GM21619 (cell line): ENCODE data around the gene EPAS1.

Source experiments
- ATAC-seq: cut with Tn5 transposase; IDR thresholded peaks from one replicate; pipeline ENCODE4 v1.9.1; 2021; ENCODE audit not compliant: unreplicated experiment

The EPAS1 gene

GRCh38 chr2:46404181-46404759, 107.1 kb downstream of the EPAS1 start:
- ATAC-seq = no peak

DNA sequence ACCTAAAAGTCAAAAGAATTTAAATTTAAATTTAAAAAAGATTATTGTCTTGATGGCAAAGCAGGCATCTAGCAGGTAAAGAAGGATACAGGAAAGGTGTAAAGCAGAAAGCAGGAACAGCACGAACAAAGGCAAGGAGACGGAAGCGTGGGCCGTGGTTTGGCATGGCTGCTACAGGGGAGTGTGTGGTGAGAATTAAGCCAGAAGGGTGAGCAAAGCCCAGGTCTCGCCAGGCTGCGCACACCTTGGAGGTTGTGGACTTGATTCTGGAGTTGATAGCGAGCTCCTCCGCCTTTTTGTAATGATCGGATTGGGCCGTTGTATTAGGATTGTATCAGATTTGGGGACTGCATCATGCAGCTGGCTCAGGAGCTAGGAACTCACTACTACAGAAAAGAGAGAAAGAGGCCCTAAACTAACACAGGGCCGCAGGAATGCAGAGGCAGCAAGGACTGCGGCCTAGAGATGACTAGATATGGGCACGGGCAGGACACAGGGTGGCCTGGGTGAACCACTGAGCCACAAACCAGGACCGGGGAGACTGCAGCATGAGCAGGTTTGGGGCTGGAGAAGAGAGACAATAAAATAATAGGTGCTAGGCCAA, 110.7 kb downstream of the EPAS1 start:
- ATAC-seq = no peak

DNA sequence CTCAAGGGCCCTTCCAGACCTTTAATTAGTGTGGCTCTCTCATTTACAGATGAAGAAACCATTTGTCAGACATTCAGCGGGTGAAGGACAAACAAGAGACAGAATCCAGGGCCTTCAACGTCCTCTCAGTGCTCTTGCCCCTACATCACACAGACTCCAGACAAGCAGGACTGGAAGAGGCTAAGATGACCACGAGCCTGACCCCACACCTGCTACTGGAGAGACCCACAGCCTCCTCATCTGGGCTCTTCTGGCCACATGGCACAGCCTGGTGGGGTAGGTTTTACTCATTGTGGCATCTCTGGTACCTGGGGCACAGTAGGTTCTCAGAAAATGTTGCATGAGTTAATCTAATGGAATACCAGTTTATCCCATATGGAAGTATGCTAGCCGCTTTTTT, 112.5 kb downstream of the EPAS1 start:
- ATAC-seq = no peak

DNA sequence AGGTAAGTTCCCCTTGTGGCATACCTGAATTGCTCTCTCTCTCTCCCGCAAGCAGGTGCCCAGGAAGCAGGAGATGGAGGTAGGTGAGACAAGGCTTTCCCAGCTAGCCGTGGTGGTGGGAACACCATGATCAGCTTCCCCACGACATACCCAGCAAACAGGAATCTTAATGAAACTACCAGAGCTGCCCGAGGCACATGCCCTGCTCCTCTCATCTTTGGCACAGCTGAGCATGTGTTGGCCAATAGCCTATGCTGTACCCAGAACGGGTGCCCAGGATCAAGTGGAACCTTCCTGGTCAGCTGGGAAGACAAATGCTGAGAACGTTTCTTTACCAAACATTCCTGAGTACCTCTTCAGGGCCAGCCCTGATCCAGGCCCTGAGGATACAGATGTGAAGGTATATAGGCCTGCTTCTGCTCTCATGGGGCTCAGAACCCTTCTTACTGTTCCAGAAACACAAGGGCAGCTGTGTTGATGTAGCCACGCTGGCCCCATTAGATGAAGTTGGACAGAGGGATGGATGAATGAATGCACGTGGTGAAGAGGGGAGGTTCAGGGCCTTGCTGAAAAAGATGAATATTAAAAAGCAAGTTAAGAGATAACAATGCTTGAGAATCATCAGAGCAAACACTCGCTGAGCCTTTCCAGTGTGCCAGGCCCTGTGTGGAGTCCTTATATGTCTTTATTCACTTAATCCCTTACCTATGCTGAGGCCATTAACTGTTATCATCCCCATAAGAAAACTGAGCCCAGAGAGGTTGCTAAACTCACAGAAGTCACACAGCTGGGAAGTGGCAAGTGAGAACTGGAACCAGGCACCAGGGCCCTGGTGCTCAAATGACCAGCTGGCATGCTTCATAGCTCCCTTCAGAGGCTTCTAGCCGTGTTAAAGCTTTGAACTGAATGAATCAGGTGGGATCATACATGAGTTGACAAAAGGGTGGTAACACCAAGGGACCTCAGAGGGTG, 113.4 kb downstream of the EPAS1 start:
- no peak for ATAC-seq

DNA sequence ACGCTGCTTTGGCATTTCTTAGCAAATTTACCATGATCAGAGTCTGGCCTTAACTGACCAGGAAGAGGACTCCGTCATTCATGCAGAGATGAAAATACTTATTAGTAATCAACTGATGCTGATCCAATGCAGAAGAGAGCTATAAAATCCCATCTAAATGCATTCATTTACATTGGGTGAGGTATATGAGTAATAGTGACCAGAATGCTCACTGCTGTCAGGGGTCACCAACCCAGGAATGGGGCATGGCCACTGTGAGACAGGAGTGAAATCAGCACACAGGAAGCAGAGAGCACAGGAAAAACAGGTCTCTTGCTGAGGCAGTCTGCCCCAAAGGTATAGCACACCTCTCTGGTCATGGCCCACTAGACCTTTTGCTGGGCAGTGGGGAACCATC, 114.0 kb downstream of the EPAS1 start:
- ATAC-seq = no peak

DNA sequence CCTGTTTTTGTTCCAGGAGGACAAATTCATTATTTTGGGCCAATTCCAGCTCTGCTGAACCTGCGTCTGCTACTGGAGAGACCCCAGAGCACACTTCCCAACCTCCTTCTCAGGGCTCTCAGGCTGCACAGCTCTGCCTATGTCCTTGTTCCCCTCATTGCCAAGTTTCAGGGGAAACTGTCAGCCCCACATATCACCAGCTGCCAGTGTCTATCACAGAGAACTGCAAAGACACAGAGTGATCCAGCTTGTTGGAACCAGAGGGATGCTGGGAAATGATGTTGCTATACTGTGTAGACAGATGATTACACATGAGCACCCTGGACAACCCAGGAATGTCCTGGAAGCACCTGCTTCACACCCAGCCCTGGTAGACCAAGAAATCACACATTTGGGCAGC, 114.8 kb downstream of the EPAS1 start:
- no peak for ATAC-seq

DNA sequence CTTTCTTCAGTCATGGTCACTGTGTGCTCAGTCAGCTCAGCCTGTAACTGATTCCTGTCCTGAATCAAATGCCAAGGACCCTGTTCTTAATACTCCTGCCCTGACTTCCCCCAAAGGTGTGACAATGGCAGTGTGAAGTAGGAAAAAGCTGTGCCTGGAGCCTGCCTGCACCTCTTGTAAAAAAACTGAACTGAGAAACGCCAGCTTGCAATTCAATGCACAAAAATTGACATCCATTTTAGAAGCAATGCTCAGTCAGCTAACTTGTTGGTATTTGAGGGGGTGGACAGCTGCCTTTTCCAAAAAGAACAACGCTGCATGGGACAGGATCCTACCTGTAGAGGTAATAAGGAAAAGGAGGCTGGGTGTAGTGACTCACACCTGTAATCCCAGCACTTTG, 115.9 kb downstream of the EPAS1 start:
- no peak for ATAC-seq

DNA sequence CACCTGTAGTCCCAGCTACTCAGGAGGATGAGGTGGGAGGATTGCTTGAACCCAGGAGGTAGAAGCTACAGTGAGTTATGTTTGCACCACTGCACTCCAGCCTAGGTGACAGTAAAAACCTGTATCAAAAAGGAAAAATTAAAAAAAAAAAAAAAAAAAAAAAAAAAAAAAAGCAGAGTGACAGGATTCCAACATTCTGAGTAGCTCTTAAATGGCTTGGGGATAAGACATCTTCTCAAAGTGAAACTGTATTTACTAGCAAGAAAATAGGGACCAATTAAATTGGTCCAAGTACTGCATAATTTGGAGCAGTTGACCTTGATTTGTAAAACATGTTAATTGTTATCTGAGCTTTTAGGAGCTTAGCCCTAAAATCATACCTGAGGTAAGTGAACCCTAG, 116.4 kb downstream of the EPAS1 start:
- no peak for ATAC-seq

DNA sequence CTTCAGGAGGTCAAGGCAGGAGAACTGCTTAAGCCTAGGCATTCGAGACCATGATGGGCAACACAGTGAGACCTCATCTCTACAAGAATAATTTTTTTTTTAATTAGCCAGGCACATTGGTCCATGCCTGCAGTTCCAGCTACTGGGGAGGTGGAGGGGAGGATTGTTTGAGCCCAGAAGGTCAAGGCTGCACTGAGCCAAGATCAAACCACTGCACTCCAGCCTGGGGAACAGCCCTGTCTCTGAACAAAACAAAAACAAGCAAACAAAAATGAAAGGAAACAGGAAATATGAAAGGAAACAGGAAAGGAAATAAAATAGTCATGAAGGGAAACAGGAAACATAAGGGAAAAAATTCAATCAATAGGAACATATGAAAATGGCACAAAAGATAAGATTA, 117.5 kb downstream of the EPAS1 start:
- ATAC-seq = no peak

- no peak for ATAC-seq
Measured at GRCh38 chr2:46416280-46416679, 119.1 kb downstream of the EPAS1 start.

GRCh38 chr2:46416739-46417403, 119.7 kb downstream of the EPAS1 start:
- ATAC-seq = no peak

DNA sequence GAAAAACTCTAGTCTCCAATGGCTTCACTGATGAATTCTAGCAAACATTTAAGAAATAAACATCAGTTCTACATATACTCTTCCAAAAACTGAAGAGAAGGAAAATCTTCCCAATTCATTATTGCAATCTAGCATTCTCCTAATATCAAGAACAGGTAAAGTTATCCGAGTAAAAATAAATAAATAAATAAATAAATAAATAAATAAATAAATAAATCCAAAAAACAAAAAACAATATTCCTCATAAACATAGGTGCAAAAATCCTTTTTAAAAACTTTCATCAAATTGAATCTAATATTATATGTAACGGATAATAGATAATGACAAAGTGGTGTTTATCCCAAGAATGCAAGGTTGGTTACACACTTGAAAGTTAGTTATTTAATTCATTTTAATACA, 123.7 kb downstream of the EPAS1 start:
- no peak for ATAC-seq

DNA sequence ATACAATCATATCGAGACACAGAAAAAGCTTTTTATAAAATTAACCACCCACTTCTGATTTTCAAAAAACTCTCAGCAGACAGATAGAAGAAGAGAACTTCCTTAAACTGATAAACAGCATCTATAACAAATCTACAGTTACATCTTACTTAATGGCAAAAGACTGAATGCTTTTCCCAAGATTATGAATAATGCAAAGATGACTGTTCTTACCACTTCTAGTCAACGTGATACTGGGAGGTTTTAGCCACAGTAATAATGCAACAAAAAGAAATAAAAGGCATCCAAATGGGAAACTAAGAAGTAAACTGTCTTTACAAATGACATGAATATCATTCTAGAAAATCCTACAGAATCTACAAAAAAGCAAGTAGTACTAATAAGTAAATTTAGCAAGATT, 124.2 kb downstream of the EPAS1 start:
- ATAC-seq = no peak

DNA sequence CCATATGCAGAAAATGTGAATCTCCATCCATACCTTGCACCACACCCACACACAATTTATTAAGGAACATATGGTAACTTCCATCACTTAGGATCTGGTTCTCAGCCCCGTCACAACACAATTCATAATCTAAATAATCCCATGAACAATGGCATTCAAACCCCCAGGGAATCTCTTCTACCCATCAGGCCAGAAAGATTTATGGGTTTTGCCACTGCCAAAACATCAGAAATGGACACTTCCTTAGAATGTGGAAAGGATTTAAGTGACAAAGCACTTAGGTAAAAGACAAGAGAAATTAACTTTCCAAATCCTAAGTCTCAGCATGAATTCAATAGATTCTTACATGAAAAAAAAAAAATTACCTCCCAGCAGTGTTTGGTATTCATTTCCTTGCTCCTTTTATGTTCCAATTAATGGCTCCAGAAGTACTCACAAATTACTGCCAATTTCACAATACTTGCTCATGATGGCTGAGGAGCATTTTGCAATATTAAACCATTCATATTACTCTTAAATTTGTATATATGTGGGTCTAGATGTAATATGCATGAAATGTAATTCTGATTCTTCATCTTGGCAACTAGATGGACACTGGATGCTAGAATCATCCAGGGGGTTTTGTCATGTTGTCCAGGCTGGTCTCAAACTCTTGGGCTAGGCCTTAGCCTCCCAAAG, 125.6 kb downstream of the EPAS1 start:
- ATAC-seq = no peak

- ATAC-seq = no peak
Measured at GRCh38 chr2:46424937-46425336, 127.7 kb downstream of the EPAS1 start.

- no peak for ATAC-seq
Measured at GRCh38 chr2:46428911-46429436, 131.8 kb downstream of the EPAS1 start.

DNA sequence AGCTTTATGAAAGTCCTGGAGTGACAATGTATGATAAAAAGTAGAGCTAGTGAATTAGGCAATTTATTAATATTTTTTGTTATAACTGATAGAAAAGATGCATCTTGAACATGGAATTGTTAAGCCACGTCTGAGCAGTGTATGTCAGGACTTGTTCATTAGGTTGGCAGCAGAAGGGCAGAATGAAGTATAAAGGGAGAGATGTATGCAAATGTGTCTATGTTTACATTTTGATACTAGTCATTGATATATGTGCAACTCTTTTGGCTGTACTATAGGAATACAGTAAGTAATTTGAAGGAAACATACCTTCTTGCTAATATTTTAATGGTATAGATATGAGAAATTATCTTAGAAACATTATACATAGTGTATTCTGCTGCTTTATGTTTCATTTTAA, 133.2 kb downstream of the EPAS1 start:
- ATAC-seq = no peak

- no peak for ATAC-seq
Measured at GRCh38 chr2:46430992-46431391, 133.8 kb downstream of the EPAS1 start.

- no peak for ATAC-seq
Measured at GRCh38 chr2:46431481-46432235, 134.5 kb downstream of the EPAS1 start.

DNA sequence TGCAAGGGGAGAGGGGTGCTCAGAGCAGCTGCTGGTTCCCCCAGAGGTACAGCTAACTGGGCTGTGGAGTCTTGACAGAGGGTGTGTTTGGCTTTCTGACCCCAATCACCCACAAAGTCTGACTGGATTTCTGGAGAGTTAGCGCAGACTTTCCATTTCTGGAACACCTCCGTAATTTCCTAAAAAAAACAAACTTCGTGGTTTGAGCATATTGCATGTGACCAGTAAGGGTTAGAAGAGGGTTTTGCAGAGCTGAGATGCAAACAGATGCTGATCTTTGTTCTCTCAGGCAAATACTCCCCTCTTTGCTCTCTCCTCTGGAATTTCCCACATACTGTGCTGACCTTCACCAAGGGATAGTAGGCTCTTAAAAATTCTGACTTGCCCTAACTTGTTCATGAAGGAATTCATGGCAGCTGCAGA, 137.7 kb downstream of the EPAS1 start:
- ATAC-seq = no peak
